Esophagus squamous epithelium (tissue), 5 donors: ENCODE results near the gene SF3B5. TPM values are rescaled to one million over a fixed set of nuclear protein-coding genes. Genes with fewer than 3 reads are reported as not detected.
"Not testable (repeated sequence)": the region's sequence is repeated elsewhere in the genome, so short reads cannot be mapped to it uniquely, and the experiment has no call there.

Experiments used
- DNase-seq: peaks from one replicate; lab custom pipeline; 2025; lab: John Stamatoyannopoulos, UW
- H3K27ac ChIP-seq, 4 donors: fragments of 200-600 bp; sonication (generic); one replicate each; pipeline ENCODE4 v1.5.1; 2016 to 2019; ENCODE audit warnings: mild to moderate bottlenecking in 1 of 4
- H3K27me3 ChIP-seq, 4 donors: fragments of 200-600 bp; sonication (generic); 1 replicate in 3 of 4; 2 replicates in 1 of 4; pipeline versions ENCODE4 v1.5.1 to v1.6.0; 2017 to 2021; ENCODE audit warnings: antibody characterized with exemption in 1 of 4
- H3K36me3 ChIP-seq, 3 donors: fragments of 200-600 bp; sonication (generic); one replicate each; pipeline ENCODE4 v1.5.1; 2016 to 2019
- H3K4me1 ChIP-seq, 3 donors: fragments of 200-600 bp; sonication (generic); one replicate each; pipeline ENCODE4 v1.5.1; 2017 to 2019
- H3K4me3 ChIP-seq, 4 donors: fragments of 200-600 bp; sonication (generic); 1 replicate in 3 of 4; 2 replicates in 1 of 4; pipeline ENCODE4 v1.5.1; 2016 to 2019; ENCODE audit warnings: mild to moderate bottlenecking in 2 of 4, moderate library complexity in 1 of 4
- H3K9me3 ChIP-seq, 3 donors: fragments of 200-600 bp; sonication (generic); one replicate each; pipeline ENCODE4 v1.5.1; 2016 to 2019
- CTCF ChIP-seq, 6 experiments: fragments of 450-650 bp in 4 of 6; fragments of 200-600 bp in 2 of 6; sonication (generic) in 2 of 6; IDR thresholded peaks; one replicate each; pipeline ENCODE4 v1.5.1; 2016 to 2019; ENCODE audit warnings: antibody characterized with exemption in 6 of 6, mild to moderate bottlenecking in 4 of 6, moderate library complexity in 4 of 6
- POLR2A ChIP-seq, 4 donors: fragments of 450-650 bp; IDR thresholded peaks; one replicate each; pipeline ENCODE4 v1.6.1; 2017; ENCODE audit warnings: antibody characterized with exemption in 4 of 4, mild to moderate bottlenecking in 4 of 4, moderate library complexity in 3 of 4
- WGBS, 2 donors: methylation state at CpG; one replicate each; pipeline ENCODE4 v1.1.5; 2018; 5-methylcytosine and 5-hydroxymethylcytosine counted together
- intact Hi-C: fragments of 100-400 bp; cut with DNase I; formaldehyde crosslinking; loops from one replicate; pipeline ENCODE4 v1.15.0; 2022
- total RNA-seq, 4 donors: library from RNA; depleted of rRNA; stranded (reverse); fragments of >200 nt; gene quantifications; one replicate each; pipeline ENCODE4 v1.1.0, GENCODE V29; 2016
- donor health status: DM: yes; HTN: yes; CAD: no.

Gene SF3B5
- total RNA-seq, 4 donors from 2014 or later = 135 to 201 (median 169) TPM

GRCh38 chr6:144055121-144055931 lies 40.0 kb downstream of the SF3B5 start:
- DNase-seq = no peak
- no peaks in the 10 kb centered on the region for H3K9me3 ChIP-seq
- H3K36me3 ChIP-seq = no peaks in the 10 kb centered on the region
- WGBS, 2 donors = 53 to 54% methylated on average over 6 of the region's 6 CpGs
- peak overlapping the region in 1 of 4 donors; percentile 5 for H3K4me3 ChIP-seq
- no peaks in the 10 kb centered on the region for H3K27me3 ChIP-seq
- peak overlapping the region in 1 of 4 donors; percentile 45 for H3K27ac ChIP-seq
- H3K4me1 ChIP-seq = no peaks in the 10 kb centered on the region
- intact Hi-C loops = no loop called here
- TF ChIP-seq CTCF (IDR thresholded peaks at IDR 0.05) (no peak), POLR2A (IDR thresholded peaks at IDR 0.05) (no peak)

GRCh38 chr6:144053601-144054000 lies 41.8 kb downstream of the SF3B5 start:
- no peak for DNase-seq
- H3K36me3 ChIP-seq = no peaks in the 10 kb centered on the region
- no peaks in the 10 kb centered on the region for H3K27me3 ChIP-seq
- no peak for TF ChIP-seq CTCF (IDR thresholded peaks at IDR 0.05)
- TF ChIP-seq POLR2A (IDR thresholded peaks at IDR 0.05) = no peak
- H3K4me1 ChIP-seq = no peaks in the 10 kb centered on the region
- H3K27ac ChIP-seq = no peak overlapping the region
- no peak overlapping the region for H3K4me3 ChIP-seq
- intact Hi-C loops = no loop called here
- no peaks in the 10 kb centered on the region for H3K9me3 ChIP-seq
- WGBS, 2 donors = 66% methylated on average over 3 of the region's 3 CpGs

- no peak for DNase-seq
- H3K4me3 ChIP-seq = no peak overlapping the region
- H3K27ac ChIP-seq = no peak overlapping the region
- intact Hi-C loops = no loop called here
- no peaks in the 10 kb centered on the region for H3K9me3 ChIP-seq
- no peaks in the 10 kb centered on the region for H3K27me3 ChIP-seq
- no peaks in the 10 kb centered on the region for H3K36me3 ChIP-seq
- no peaks in the 10 kb centered on the region for H3K4me1 ChIP-seq
- TF ChIP-seq CTCF (IDR thresholded peaks at IDR 0.05) (no peak), POLR2A (IDR thresholded peaks at IDR 0.05) (no peak)
Measured at GRCh38 chr6:144052488-144052887, 42.9 kb downstream of the SF3B5 start.

GRCh38 chr6:144049386-144049785 lies 46.0 kb downstream of the SF3B5 start:
- intact Hi-C loops = no loop called here
- WGBS, 2 donors = 73 to 80% methylated on average over 1 of the region's 1 CpG
- Histone ChIP-seq H3K27ac (no peak overlapping the region), H3K27me3 (no peaks in the 10 kb centered on the region), H3K36me3 (no peaks in the 10 kb centered on the region), H3K9me3 (no peaks in the 10 kb centered on the region), H3K4me1 (no peaks in the 10 kb centered on the region), H3K4me3 (no peak overlapping the region)
- TF ChIP-seq CTCF (IDR thresholded peaks at IDR 0.05) = no peak
- no peak for DNase-seq

GRCh38 chr6:144047688-144048087 lies 47.7 kb downstream of the SF3B5 start:
- no peaks in the 10 kb centered on the region for H3K27me3 ChIP-seq
- no peak overlapping the region for H3K27ac ChIP-seq
- TF ChIP-seq POLR2A (IDR thresholded peaks at IDR 0.05) = no peak
- WGBS, 2 donors = 71 to 83% methylated on average over 1 of the region's 1 CpG
- intact Hi-C loops = no loop called here
- H3K36me3 ChIP-seq = no peaks in the 10 kb centered on the region
- H3K9me3 ChIP-seq = no peaks in the 10 kb centered on the region
- H3K4me1 ChIP-seq = no peaks in the 10 kb centered on the region
- no peak overlapping the region for H3K4me3 ChIP-seq
- DNase-seq = no peak

- H3K27me3 ChIP-seq, H3K27ac ChIP-seq, H3K4me1 ChIP-seq, intact Hi-C loops, H3K9me3 ChIP-seq, DNase-seq, H3K36me3 ChIP-seq, H3K4me3 ChIP-seq: not testable (repeated sequence)
- WGBS, 2 donors = 69% methylated on average over 5 of the region's 8 CpGs; no CpG with 5 or more reads in 1 of the 2 donors
Measured at GRCh38 chr6:144046672-144047071, 48.7 kb downstream of the SF3B5 start.

GRCh38 chr6:144044989-144045388 lies 50.4 kb downstream of the SF3B5 start:
- H3K27ac ChIP-seq, H3K27me3 ChIP-seq, intact Hi-C loops, DNase-seq, H3K36me3 ChIP-seq, H3K4me1 ChIP-seq, H3K9me3 ChIP-seq, H3K4me3 ChIP-seq: not testable (repeated sequence)
- WGBS, 2 donors = 79 to 86% methylated on average over 2 of the region's 2 CpGs
